ENCODE data around the gene MOB3B. TPM values are rescaled to one million over a fixed set of nuclear protein-coding genes. Genes with fewer than 3 reads are reported as not detected.

The MOB3B gene
- total RNA-seq (2013; cell fraction: nucleolus; rRNA removed), result 5.7 and 5.9 TPM in 2 replicates
- 0.71 and 0.79 TPM in 2 replicates for total RNA-seq (2014; rRNA removed)
- 0.74 and 1.1 TPM in 2 replicates for total RNA-seq (2014; rRNA removed; fragmentation: Illumina TruSeq; extraction: Trizol)
- total RNA-seq (2021), result 1.4 and 1.7 TPM in 2 replicates
- polyA plus RNA-seq (2011; ENCODE audit: low read depth), result 0.17 TPM
- 2.7 and 2.9 TPM in 2 replicates for polyA plus RNA-seq (2011; rRNA removed)
- 1.8 and 2.1 TPM in 2 replicates for polyA plus RNA-seq (2011; cell fraction: cytosol; rRNA removed)
- 1.4 and 1.5 TPM in 2 replicates for polyA plus RNA-seq (2011; cell fraction: nucleus; rRNA removed)
- 0.38 and 0.45 TPM in 2 replicates for polyA plus RNA-seq (2012)
- polyA plus RNA-seq (2014; fragmentation: Illumina TruSeq; extraction: Trizol), result 1.5 and 1.6 TPM in 2 replicates
- under 1 TPM; 0.44 to 0.85 TPM for polyA plus RNA-seq (2014; fragmentation: Nextera tagmentation; extraction: Ambion mirVana)
- polyA plus RNA-seq (2014; rRNA removed), result 0.96 and 1.0 TPM in 2 replicates
- under 1 TPM; 0.78 to 0.80 TPM for polyA plus RNA-seq (2016; fragmentation: Nextera tagmentation; extraction: Ambion mirVana)
- 4.4 and 4.8 TPM in 2 replicates for polyA minus RNA-seq (2011; rRNA and poly(A)+ RNA removed)
- 1.5 and 2.0 TPM in 2 replicates for polyA minus RNA-seq (2011; cell fraction: cytosol; rRNA and poly(A)+ RNA removed)
- 2.4 and 3.2 TPM in 2 replicates for polyA minus RNA-seq (2011; cell fraction: nucleus; rRNA and poly(A)+ RNA removed)
- percentile 53 among the genes with signal in this experiment for Bru-seq, nascent RNA
- BruChase-seq, experiment 1, labeled RNA remaining after a 6-hour chase, result percentile 53 among the genes with signal in this experiment
- percentile 53 among the genes with signal in this experiment for BruChase-seq, experiment 2, labeled RNA remaining after a 2-hour chase
- long read RNA-seq, experiment 1, full-length matches to known transcripts, result 8 of 11 reads
- long read RNA-seq, experiment 1, partial matches to known transcripts, result 0 of 11 reads
- long read RNA-seq, experiment 1, other reads (novel, unspliced or antisense), result 3 of 11 reads
- long read RNA-seq, experiment 2, full-length matches to known transcripts, result 12 of 20 reads
- long read RNA-seq, experiment 2, partial matches to known transcripts, result 0 of 20 reads
- long read RNA-seq, experiment 2, other reads (novel, unspliced or antisense), result 8 of 20 reads

DNA sequence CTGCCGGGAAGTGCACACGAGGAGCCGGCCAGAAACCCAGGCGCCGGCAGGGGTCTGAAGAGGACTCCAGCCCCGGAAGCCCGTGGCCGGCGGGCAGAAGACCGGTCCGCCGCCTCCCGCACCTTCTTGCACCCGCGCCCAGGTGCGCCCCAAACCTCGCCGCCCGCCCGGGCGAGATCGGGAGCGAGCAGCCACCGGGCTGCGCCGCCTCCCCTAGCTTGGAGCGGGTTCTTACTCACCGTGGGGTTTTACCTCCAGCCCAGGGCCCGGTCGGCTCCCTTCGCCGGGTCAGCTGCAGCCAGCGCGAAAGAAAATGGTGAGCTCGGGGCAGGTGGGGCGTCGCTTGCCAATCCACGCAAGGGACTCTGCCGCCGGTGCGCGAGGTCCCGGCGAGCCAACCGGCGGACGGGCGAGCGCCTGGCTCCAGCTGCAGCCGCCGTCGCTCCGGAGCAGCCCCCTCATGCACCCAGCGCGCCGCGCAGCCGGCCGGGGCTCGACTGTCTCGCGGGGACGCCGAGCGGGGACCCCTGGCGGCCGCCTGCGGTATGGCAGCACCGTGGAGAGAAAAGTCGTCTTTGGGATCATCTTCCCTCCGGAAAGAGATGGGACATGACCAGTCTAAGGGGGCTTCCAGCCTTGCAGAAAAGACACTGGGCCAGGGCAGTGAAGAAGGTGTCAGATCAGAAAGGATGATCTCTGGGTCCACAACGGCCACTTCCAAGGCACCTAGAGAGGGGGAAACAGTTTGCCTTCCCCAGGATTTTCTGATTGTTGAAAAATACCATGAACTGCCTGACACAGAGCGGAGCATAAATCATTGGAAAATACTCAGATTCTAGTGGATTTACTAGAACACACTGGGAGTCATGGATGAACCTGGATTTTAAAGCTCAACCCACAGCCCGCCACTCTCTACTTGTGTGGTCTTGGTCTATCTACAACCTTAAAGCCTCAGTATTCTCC, at the start of gene MOB3B:
Gene MOB3B, minus strand, starts transcription at position 499 of the 963 bp plus-strand sequence. CDS start 74,264 bp downstream, outside the sequence.
- DNase-seq (ENCODE audit: low read depth, low spot score), result no peak
- BruUV-seq (replicated peaks), result no TSS peak
- ATAC-seq, result peak; percentile 85
- peak within 1 kb of the TSS; percentile 80 for H2AFZ ChIP-seq (ENCODE audit: control insufficient read depth, low read depth, low read length)
- H3K4me1 ChIP-seq (ENCODE audit: control insufficient read depth, insufficient read depth, low read length), result no peaks in the 10 kb centered on the region; the same call in none of the 2 replicates
- ChIA-PET RAD21 (ENCODE audit: unreplicated experiment) (interaction anchor here (0.7 to 5.9 kb wide), 14 partner anchors 10 to 196 kb away, joined by 3 to 97 read pairs (median 4); no protein-coding TSS in a partner anchor), SMC1A (ENCODE audit: uncharacterized antibody, unreplicated experiment) (interaction anchor here (0.6 to 11.1 kb wide), 22 partner anchors 9 to 218 kb away, joined by 3 to 89 read pairs (median 5); no protein-coding TSS in a partner anchor), POLR2A (interaction anchor here (0.7 to 4.3 kb wide), 2 partner anchors 10 to 193 kb away, joined by 3 to 21 read pairs; no protein-coding TSS in a partner anchor), CTCF (interaction anchor here (0.6 to 7.9 kb wide), 27 partner anchors 11 to 202 kb away, joined by 3 to 116 read pairs (median 5); no protein-coding TSS in a partner anchor)
- peak within 1 kb of the TSS; percentile 33; the same call in 1 of the 2 replicates for H3K27ac ChIP-seq (ENCODE audit: control insufficient read depth, insufficient read depth)
- in situ Hi-C loops (cut with MboI), result loop anchor here (5.0 kb wide), 1 partner anchor 197 kb away; no protein-coding TSS in a partner anchor
- 2% methylated on average over 74 of the region's 74 CpGs for WGBS (ENCODE audit: insufficient coverage, insufficient replicate concordance, low lambda C conversion rate, missing lambda C conversion rate)
- no peaks in the 10 kb centered on the region for H3K79me2 ChIP-seq (ENCODE audit: control insufficient read depth, insufficient read depth, low read length)
- H3K9me3 ChIP-seq (replicated peaks; ENCODE audit: control insufficient read depth, insufficient read depth, low read length), result no peaks in the 10 kb centered on the region
- no peaks in the 10 kb centered on the region for H4K20me1 ChIP-seq (ENCODE audit: control insufficient read depth, insufficient read depth)
- no peaks in the 10 kb centered on the region for H3K36me3 ChIP-seq (ENCODE audit: control insufficient read depth in 2 of 2, insufficient read depth in 2 of 2, low read length in 1 of 2)
- intact Hi-C loops (cut with micrococcal nuclease; ENCODE audit: unreplicated experiment), result loop anchor here (1.0 to 5.0 kb wide), 4 partner anchors 87 to 196 kb away; no protein-coding TSS in a partner anchor
- FAIRE-seq, result peak; percentile 62
- H3K4me3 ChIP-seq, result peak within 1 kb of the TSS; percentile 85
- peak within 1 kb of the TSS; percentile 66 for H3K9ac ChIP-seq (ENCODE audit: control insufficient read depth, insufficient read depth, low read length)
- H3K27me3 ChIP-seq (replicated peaks in 1 of 2; ENCODE audit: control insufficient read depth in 2 of 2, insufficient read depth in 2 of 2, low read length in 1 of 2), result no peaks in the 10 kb centered on the region
- peak within 1 kb of the TSS; percentile 78 for H3K4me2 ChIP-seq (ENCODE audit: control insufficient read depth, insufficient read depth)
- TF ChIP-seq NFIC (IDR thresholded peaks at IDR 0.05; ENCODE audit: low read depth, low read length), result no peak
- TF ChIP-seq, protein P1, sequence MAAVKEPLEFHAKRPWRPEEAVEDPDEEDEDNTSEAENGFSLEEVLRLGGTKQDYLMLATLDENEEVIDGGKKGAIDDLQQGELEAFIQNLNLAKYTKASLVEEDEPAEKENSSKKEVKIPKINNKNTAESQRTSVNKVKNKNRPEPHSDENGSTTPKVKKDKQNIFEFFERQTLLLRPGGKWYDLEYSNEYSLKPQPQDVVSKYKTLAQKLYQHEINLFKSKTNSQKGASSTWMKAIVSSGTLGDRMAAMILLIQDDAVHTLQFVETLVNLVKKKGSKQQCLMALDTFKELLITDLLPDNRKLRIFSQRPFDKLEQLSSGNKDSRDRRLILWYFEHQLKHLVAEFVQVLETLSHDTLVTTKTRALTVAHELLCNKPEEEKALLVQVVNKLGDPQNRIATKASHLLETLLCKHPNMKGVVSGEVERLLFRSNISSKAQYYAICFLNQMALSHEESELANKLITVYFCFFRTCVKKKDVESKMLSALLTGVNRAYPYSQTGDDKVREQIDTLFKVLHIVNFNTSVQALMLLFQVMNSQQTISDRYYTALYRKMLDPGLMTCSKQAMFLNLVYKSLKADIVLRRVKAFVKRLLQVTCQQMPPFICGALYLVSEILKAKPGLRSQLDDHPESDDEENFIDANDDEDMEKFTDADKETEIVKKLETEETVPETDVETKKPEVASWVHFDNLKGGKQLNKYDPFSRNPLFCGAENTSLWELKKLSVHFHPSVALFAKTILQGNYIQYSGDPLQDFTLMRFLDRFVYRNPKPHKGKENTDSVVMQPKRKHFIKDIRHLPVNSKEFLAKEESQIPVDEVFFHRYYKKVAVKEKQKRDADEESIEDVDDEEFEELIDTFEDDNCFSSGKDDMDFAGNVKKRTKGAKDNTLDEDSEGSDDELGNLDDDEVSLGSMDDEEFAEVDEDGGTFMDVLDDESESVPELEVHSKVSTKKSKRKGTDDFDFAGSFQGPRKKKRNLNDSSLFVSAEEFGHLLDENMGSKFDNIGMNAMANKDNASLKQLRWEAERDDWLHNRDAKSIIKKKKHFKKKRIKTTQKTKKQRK (IDR thresholded peaks at IDR 0.05; ENCODE audit: low read depth, low read length), result no peak
- TF ChIP-seq, protein P2, sequence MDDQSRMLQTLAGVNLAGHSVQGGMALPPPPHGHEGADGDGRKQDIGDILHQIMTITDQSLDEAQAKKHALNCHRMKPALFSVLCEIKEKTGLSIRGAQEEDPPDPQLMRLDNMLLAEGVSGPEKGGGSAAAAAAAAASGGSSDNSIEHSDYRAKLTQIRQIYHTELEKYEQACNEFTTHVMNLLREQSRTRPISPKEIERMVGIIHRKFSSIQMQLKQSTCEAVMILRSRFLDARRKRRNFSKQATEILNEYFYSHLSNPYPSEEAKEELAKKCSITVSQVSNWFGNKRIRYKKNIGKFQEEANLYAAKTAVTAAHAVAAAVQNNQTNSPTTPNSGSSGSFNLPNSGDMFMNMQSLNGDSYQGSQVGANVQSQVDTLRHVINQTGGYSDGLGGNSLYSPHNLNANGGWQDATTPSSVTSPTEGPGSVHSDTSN (IDR thresholded peaks at IDR 0.05; ENCODE audit: insufficient replicate concordance, low read depth, low read length), result no peak
- 0 out of 4 replicates have a peak, but pooled peaks of 1 of the 2 experiments have one; percentile 34 for TF ChIP-seq IKZF2 (IDR thresholded peaks at IDR 0.05)
- TF ChIP-seq ESRRA (IDR thresholded peaks at IDR 0.05; ENCODE audit: low read length), result no peak
- TF ChIP-seq, protein P3, sequence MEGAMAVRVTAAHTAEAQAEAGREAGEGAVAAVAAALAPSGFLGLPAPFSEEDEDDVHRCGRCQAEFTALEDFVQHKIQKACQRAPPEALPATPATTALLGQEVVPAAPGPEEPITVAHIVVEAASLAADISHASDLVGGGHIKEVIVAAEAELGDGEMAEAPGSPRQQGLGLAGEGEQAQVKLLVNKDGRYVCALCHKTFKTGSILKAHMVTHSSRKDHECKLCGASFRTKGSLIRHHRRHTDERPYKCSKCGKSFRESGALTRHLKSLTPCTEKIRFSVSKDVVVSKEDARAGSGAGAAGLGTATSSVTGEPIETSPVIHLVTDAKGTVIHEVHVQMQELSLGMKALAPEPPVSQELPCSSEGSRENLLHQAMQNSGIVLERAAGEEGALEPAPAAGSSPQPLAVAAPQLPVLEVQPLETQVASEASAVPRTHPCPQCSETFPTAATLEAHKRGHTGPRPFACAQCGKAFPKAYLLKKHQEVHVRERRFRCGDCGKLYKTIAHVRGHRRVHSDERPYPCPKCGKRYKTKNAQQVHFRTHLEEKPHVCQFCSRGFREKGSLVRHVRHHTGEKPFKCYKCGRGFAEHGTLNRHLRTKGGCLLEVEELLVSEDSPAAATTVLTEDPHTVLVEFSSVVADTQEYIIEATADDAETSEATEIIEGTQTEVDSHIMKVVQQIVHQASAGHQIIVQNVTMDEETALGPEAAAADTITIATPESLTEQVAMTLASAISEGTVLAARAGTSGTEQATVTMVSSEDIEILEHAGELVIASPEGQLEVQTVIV (IDR thresholded peaks at IDR 0.05; ENCODE audit: borderline replicate concordance, partially characterized antibody), result no peak

Measured in GM12878 (cell line).